ENCODE measurements around the gene PSMG3.

The PSMG3 gene

GRCh38 chr7:1542841-1543747 lies 26.7 kb downstream of the PSMG3 start:
- DNase-seq = no peak

- no peak for DNase-seq
Measured at GRCh38 chr7:1542329-1542728, 27.5 kb downstream of the PSMG3 start.

- no peak for DNase-seq
Measured at GRCh38 chr7:1541431-1542162, 28.2 kb downstream of the PSMG3 start.

DNA sequence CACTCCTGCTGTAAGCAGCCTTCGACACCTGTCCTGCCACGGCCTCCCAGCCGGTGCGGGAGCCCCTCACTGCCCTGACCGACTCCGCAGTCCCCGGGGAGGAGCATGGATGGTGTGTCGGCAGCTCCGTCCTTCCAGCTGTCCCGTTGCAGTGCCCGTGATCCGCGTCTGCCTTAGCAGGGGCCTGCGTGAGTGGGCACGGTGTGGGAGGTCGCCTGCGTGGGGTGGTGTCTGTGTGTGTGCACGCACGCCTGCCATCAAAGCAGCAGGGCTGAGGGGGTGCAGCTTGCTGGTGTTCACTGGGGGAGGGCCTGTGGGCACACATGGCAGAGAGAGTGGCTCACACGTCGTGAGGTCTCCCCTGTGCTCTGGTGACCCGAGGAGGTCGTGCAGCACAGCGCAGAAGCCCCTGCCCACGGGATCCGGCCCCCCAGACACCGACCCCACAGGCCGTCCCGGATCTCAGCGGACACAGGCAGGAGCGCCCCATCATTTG lies 29.0 kb downstream of the PSMG3 start:
- no peak for DNase-seq

DNA sequence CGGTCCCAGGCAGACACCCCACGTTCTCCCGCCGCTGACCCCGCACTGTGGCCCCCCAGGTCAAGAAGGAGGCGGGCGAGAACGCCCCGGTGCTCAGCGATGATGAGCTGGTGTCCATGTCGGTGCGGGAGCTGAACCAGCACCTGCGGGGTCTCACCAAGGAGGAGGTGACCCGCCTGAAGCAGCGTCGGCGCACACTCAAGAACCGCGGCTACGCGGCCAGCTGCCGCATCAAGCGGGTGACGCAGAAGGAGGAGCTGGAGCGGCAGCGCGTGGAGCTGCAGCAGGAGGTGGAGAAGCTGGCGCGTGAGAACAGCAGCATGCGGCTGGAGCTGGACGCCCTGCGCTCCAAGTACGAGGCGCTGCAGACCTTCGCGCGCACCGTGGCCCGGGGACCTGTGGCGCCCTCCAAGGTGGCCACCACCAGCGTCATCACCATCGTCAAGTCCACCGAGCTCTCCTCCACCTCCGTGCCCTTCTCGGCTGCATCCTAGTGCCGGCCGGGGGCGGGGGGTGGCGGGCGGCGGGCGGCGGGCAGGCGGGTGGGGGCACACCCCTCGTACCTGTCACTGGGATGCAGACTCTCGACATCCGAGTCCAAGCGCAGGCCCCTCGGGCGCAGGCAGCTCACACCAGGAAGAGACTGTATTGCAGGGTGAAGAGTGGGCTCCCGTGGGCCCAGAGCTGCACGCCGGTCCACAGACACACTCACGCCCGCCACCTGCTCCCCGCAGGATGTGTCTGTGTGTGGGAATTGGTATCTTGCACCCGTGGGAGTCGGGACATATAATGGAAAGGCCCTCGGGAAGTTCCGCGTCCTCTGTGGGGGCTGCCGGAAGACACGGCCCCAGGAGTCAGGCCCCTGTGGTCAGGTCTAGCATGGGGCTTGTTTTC lies 29.7 kb downstream of the PSMG3 start:
- no peak for DNase-seq

GRCh38 chr7:1539181-1539881 lies 30.5 kb downstream of the PSMG3 start:
- DNase-seq = no peak

DNA sequence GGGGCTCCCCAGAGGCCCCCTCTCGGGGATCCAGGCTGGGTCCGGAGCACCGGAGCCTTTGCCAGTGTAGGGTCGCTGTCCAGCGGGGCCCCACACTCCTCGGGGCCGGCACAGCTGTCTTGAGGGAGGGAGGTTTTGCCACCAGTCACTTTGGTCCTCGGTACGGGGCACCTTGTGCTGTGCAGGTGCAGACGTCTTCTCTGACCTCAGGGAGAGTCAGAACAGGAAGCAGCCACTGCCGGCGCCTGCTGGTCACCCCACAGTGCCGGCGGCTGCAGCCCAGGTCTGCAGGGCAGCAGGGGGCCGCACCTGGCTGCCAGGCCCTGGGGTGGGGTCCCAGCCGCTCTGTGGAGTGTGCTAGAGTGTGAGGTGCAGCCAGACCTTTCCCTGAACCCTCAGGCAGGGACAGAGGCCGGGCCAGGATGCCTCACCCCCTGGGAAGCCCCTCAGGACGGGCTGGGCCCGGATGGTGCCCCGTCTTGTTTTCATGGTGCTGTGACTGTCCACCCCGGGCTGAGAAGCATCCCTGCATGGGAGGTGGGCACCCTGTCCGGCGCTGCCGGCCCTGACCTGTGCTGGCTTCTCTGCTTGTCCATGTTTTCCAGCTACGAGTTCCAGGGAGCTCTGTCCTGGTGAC lies 31.2 kb downstream of the PSMG3 start:
- DNase-seq = no peak

DNA sequence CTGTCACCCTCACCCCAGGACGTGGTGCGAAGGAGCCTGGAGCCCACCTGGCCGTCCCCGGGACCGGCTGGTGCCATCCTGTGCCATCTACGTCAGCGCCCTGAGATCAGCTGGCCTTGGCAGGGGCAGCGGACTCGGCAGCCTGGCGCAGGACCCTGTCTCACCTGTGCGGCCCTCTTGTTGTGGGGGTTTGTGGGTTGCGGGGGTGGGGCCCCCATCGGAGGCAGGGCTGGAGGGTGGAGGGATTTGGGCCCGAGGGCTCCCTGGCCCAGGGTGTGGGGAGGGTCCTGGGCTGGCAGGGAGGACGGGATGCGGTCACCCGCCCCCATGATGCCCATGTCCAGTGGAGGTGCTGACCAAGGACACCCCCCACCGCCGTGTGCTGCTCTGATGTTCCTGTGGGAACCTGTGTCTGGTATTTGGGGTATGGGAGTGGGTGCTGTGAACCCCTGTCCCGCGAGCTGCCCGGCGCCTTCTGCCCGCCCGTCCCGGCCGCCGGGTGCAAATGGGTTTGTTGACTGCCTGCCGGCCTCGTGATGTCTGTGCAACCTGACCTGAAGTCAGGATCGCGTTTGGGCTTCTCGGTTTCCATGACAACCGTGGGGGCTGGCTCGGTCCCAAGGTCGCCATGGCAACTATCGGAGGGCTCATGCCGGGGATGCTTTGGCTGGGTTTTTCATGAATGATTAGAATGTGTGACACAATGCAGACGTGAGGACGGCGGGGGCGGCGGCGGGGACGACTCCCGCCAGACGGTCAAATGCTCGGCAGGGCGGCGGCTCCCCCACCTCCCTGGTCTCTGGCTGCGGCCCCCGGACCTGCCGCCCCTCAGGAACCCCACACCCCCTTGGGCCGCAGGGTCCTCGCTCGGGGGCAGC lies 32.1 kb downstream of the PSMG3 start:
- DNase-seq = no peak

DNA sequence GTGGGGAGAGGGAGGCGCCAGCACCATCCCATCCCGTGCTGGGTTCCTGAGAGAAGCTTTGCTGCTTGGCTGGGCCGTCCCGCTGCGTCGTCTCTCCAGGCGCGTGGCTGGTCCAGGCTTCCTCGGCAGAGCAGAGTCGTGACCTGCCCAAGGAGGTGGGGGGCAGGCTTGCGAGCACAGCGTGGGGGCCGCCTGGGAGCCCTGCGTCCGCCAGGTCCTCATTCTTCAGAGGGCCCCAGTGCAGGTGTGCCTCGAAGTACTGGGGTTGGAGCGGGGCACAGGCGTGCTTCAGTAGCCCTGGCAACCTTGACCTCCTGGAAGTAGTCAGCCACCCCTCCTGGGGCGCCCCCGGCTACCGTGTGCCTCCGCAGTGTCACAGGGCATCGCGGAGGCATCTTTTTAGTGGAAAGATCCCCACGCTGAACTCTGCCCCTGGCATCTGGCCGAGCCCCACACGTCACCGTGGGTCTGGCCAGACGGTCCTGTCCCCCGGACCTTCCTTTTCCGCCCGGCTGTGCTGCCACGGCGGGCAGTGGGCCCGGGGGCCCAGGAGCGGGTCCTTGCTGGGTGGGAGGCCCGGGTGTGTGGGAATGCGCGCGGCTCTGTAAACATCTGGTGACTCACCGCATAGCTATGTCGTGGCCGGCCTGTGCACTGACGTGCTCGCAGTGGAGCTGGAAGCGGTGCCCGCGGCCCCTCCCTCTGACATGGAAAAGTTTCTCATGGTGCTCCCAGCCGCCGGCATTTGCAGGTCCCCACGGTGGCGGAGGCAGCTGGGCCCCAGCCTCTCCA lies 32.9 kb downstream of the PSMG3 start:
- DNase-seq = no peak

GRCh38 chr7:1536455-1536742 lies 33.4 kb downstream of the PSMG3 start:
- no peak for DNase-seq

- no peak for DNase-seq
Measured at GRCh38 chr7:1535701-1536454, 34.0 kb downstream of the PSMG3 start.

DNA sequence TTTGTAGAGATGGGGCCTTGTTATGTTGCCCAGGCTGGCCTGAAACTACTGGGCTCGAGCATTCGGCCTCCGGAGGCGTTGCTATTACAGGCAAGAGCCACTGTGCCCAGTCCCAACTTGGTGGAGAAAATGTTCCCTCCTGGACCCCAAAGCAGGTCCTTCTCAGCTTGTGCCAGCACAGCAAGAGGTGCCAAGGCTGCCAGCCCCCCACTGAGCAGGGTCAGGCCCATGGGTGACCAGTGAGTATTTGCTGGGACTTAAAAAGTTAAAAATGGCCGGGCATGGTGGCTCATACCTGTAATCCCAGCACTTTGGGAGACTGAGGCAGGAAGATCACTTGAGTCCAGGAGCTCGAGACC lies 34.8 kb downstream of the PSMG3 start:
- DNase-seq = no peak

DNA sequence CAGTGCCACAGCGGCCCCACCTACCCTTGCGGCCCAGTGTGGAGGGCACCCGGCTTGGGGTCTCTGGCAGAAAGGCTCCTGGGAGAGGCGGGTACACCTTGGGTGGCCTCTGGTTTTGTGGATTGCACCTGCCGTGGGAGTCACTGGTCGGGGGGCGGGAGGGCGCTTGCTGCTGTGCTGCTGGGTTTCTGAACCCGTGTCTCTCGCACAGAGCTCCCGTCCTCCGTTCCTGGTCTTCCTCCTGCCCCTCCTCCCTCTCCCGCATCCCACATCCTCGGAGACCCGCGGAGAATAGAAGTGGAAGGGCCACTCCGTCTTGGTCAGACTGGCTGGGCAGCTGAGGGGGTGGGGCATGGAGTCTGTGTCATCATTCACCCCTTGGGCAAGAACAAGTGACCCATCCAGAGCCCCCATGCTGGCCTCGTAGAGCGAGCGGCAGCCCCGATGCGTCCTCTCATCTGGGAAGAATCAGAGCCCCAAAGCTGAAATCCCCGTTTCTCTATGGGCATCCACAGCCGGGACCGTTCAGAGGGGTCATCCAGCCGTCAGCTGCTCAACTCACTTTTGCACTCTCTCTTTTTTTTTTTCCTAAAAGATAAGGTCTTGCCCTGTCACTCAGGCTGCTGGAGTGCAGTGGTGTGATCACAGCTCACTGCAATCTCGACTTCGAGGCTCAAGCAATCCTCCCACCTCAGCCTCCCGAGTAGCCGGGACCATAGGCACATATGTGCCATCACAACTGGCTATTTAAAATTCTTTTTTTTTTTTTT lies 35.3 kb downstream of the PSMG3 start:
- DNase-seq = no peak

DNA sequence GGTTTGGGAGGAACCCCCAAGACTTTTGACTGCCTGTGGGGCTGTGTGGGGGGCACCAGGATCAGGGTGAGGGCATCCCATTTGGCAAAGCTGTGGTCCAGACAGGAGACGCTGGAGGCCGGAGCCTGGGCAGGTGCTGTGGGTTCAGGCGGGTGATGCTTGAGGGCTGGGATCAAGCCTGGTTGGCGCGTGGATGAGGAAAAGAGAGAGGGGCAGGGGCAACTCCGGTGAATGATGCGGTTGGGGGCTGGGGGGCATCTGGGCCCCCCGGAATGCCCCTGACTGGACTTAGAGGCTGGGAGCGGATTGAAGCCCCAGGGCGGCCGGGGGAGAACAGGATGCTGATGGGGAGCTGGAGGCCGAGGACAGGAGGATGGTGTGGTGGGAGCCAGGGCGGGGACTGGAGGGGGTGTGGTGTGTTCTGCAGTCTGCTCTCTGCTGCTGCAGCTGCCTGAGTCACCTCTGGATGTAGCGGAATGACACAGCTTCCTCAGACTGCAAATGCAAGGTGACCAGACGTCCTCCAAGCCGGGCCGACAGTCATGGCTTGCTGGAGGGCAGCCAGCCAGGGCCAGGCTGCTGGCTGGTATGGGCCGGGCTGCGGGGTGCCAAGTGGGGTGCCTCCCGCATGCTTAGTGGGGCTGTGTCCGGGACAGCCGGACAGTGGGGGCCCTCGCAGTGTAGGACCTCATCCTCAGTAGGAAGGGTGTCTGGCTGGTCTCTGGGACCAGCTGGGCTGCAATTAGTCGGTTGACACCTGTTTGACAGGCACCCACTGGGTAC lies 36.1 kb downstream of the PSMG3 start:
- peak; percentile 36 for DNase-seq

- DNase-seq = no peak
Measured at GRCh38 chr7:1533255-1533546, 36.6 kb downstream of the PSMG3 start.

DNA sequence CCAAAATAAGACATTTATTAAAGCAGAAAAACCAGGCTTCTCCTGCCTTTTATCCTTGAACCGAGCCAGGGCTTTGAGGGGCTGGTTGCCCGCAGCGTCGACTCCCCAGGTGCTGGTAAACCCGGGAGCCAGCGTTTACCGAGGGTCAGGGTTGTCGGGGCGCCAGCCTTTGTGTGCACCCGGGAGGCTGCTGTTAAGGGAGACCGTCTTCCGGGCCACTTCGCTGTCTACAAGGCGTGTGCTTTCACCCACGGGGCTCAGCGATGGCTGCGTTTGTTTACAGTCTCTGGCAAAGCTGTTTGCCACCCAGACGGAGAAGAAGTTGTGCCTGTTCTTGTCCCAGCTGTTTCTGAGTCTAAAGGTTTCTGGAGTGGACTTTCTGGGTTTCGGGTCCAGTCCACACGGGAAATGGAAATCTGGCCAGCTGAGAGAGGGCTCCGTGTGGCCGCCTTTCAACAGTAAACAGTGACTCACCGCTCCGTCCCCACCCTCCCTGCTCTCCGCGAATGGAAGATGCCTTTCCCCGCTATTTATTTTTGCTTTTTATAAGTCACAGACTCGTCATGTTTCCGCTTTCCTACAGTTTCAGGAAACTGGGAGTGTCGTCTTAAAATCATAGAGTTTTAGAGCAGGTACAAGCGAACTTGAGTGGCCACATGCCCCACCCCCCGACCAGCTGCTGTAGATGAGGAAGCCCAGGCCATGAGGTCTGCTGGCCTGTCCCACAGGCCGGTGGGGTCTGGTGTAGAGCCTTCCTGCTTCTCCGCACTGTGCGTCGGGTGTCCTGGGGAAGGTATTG lies 37.2 kb downstream of the PSMG3 start:
- DNase-seq = peak; percentile 64

DNA sequence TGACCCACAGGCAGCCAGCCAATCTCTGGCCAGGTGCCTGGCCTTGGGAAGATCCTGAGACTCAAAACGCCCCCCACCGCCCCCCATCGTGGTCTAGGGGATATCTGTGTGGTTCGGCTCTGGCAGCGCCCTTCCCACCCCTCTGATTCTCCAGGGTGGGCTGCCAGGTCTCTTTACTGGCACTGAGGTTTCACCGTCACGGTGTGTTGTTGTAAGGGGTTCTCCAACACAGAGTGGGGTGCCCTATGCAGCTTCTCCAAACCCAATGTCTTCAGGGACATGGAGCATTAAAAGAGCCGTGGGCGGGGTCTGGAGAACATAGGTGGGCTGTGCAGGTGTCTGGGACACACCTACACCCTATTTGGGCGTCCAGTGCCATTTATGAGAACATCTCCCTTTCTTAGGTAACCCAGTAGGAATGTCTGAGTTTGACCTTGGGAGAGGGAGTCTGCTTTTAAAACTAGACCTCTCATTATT lies 37.8 kb downstream of the PSMG3 start:
- DNase-seq = no peak

All from stimulated activated CD4-positive, alpha-beta T cell treated with anti-CD3 and anti-CD28 coated beads, Interleukin-4, amount 100 ng/mL, for 24 hours (primary cell).